GM12878 (cell line): ENCODE data around the gene URAD. TPM values are rescaled to one million over a fixed set of nuclear protein-coding genes. Genes with fewer than 3 reads are reported as not detected.

Source experiments
- ATAC-seq: fragments of 200-7000 bp; cut with Tn5 transposase; 3 replicates; pipeline ENCODE4 v1.9.1; 2020; ENCODE audit warnings: mild to moderate bottlenecking, moderate library complexity
- BruUV-seq: library from RNA; stranded (reverse); fragments of 400-500 nt; replicated peaks from 2 replicates; lab custom pipeline; 2021; lab: Mats Ljungman, UMichigan
- CTCF ChIA-PET: fragments of 300-600 bp; sonication (Branson Sonifier 250); formaldehyde crosslinking; extraction: SDS; loops from one replicate; lab custom pipeline; 2021; ENCODE audit warnings: inconsistent platforms; lab: Yijun Ruan, JAX
- POLR2A ChIA-PET: fragments of 350-600 bp; formaldehyde crosslinking; extraction: SDS; loops from one replicate; lab custom pipeline; 2021; ENCODE audit warnings: inconsistent platforms; lab: Charles Lee
- RAD21 ChIA-PET: fragments of 300-600 bp; sonication (Branson Sonifier 250); formaldehyde crosslinking; loops from one replicate; lab custom pipeline; 2023; ENCODE audit warnings: antibody characterized with exemption; ENCODE audit not compliant: unreplicated experiment; lab: Charles Lee
- SMC1A ChIA-PET: fragments of 300-600 bp; sonication (Branson Sonifier 250); formaldehyde crosslinking; loops from one replicate; lab custom pipeline; 2023; ENCODE audit not compliant: unreplicated experiment, uncharacterized antibody; lab: Charles Lee
- DNase-seq: peaks from one replicate; pipeline ENCODE4 v3.0.0-alpha.2; 2011; ENCODE audit warnings: low read depth, low spot score
- FAIRE-seq: peaks from 3 replicates; lab custom pipeline; 2011; peaks lifted over from hg19 to GRCh38; lab: Jason Lieb, UNC
- H2AFZ ChIP-seq: 2 replicates; pipeline ENCODE4 v1.6.0; 2011; ENCODE audit warnings: low read depth, low read length, control low read depth; ENCODE audit not compliant: control insufficient read depth
- H3K27ac ChIP-seq: 2 replicates; pipeline ENCODE4 v1.5.1; 2011; ENCODE audit warnings: control low read depth; ENCODE audit not compliant: control insufficient read depth, insufficient read depth
- H3K27me3 ChIP-seq, 2 experiments: replicated peaks in 1 of 2; 2 replicates each; pipeline versions ENCODE4 v1.6.0 to v1.6.1; 2011; ENCODE audit warnings: low read length in 1 of 2; ENCODE audit not compliant: control insufficient read depth in 2 of 2, insufficient read depth in 2 of 2
- H3K36me3 ChIP-seq, 2 experiments: 2 replicates each; pipeline ENCODE4 v1.5.1; 2011; ENCODE audit warnings: low read length in 1 of 2; ENCODE audit not compliant: control insufficient read depth in 2 of 2, insufficient read depth in 2 of 2
- H3K4me1 ChIP-seq: 2 replicates; pipeline ENCODE4 v1.6.1; 2011; ENCODE audit warnings: mild to moderate bottlenecking, low read length, moderate library complexity, mixed read lengths; ENCODE audit not compliant: control insufficient read depth, insufficient read depth
- H3K4me2 ChIP-seq: 2 replicates; pipeline ENCODE4 v1.6.0; 2011; ENCODE audit warnings: control low read depth; ENCODE audit not compliant: control insufficient read depth, insufficient read depth
- H3K4me3 ChIP-seq: fragments of 200-600 bp; sonication (generic); 2 replicates; pipeline ENCODE4 v1.5.1; 2016
- H3K79me2 ChIP-seq: 2 replicates; pipeline ENCODE4 v1.6.0; 2011; ENCODE audit warnings: low read length; ENCODE audit not compliant: control insufficient read depth, insufficient read depth
- H3K9ac ChIP-seq: 2 replicates; pipeline ENCODE4 v1.8.0; 2011; ENCODE audit warnings: low read length, control low read depth, mixed read lengths; ENCODE audit not compliant: control insufficient read depth, insufficient read depth
- H3K9me3 ChIP-seq: replicated peaks from 3 replicates; pipeline ENCODE4 v1.5.1; 2011; ENCODE audit warnings: mild to moderate bottlenecking, low read length; ENCODE audit not compliant: control insufficient read depth, insufficient read depth
- H4K20me1 ChIP-seq: 2 replicates; pipeline ENCODE4 v1.6.0; 2011; ENCODE audit not compliant: control insufficient read depth, insufficient read depth
- BMI1 ChIP-seq: fragments of 450-650 bp; IDR thresholded peaks from 2 replicates; pipeline ENCODE4 v1.6.1; 2016; ENCODE audit warnings: mild to moderate bottlenecking, moderate library complexity, borderline replicate concordance
- CBX3 ChIP-seq: fragments of 200-600 bp; sonication (generic); IDR thresholded peaks from 2 replicates; pipeline ENCODE4 v1.6.1; 2016; ENCODE audit warnings: low read depth, borderline replicate concordance
- CEBPB ChIP-seq, 2 experiments: fragments of 150-350 bp in 1 of 2; IDR thresholded peaks; 2 replicates each; pipeline ENCODE4 v1.6.1; 2012 to 2014; ENCODE audit warnings: low read depth in 2 of 2, low read length in 2 of 2, borderline replicate concordance in 1 of 2, inconsistent platforms in 1 of 2
- CHD1 ChIP-seq: IDR thresholded peaks from 2 replicates; pipeline ENCODE4 v1.6.1; 2012; ENCODE audit warnings: low read depth, low read length, improper control_type of control experiment
- CREB1 ChIP-seq: IDR thresholded peaks from 2 replicates; pipeline ENCODE4 v1.6.1; 2012; ENCODE audit warnings: low read depth, mild to moderate bottlenecking, inconsistent platforms
- ETV6 ChIP-seq, 2 experiments: fragments of 450-650 bp in 1 of 2; IDR thresholded peaks in 1 of 2; conservative IDR thresholded peaks in 1 of 2; 2 replicates each; pipeline ENCODE4 v1.6.1; 2014; ENCODE audit warnings: antibody characterized with exemption in 1 of 2, borderline replicate concordance in 1 of 2, low read depth in 1 of 2, mild to moderate bottlenecking in 1 of 2, moderate library complexity in 1 of 2
- GABPA ChIP-seq: IDR thresholded peaks from 2 replicates; pipeline ENCODE4 v1.6.1; 2014; ENCODE audit warnings: antibody characterized with exemption, low read depth, mild to moderate bottlenecking, inconsistent platforms
- KDM1A ChIP-seq: fragments of 200-600 bp; sonication (generic); IDR thresholded peaks from 2 replicates; pipeline ENCODE4 v1.6.1; 2016; ENCODE audit warnings: borderline replicate concordance
- MEF2B ChIP-seq: fragments of 450-650 bp; IDR thresholded peaks from 2 replicates; pipeline ENCODE4 v1.6.1; 2018; ENCODE audit warnings: mild to moderate bottlenecking, moderate library complexity; ENCODE audit not compliant: partially characterized antibody, poor library complexity, severe bottlenecking
- NFYA ChIP-seq: IDR thresholded peaks from 2 replicates; pipeline ENCODE4 v1.6.1; 2011; ENCODE audit warnings: low read depth, mild to moderate bottlenecking, low read length, improper control_type of control experiment, borderline replicate concordance
- RAD51 ChIP-seq: fragments of 450-650 bp; IDR thresholded peaks from 2 replicates; pipeline ENCODE4 v1.6.1; 2016; ENCODE audit warnings: moderate library complexity, mild to moderate bottlenecking, inconsistent platforms
- RBBP5 ChIP-seq: fragments of 200-600 bp; sonication (generic); conservative IDR thresholded peaks from 2 replicates; pipeline ENCODE4 v1.6.1; 2016
- TCF12 ChIP-seq: IDR thresholded peaks from 2 replicates; pipeline ENCODE4 v1.6.1; 2011; ENCODE audit warnings: low read depth, mild to moderate bottlenecking, low read length
- YY1 ChIP-seq: IDR thresholded peaks from 2 replicates; pipeline ENCODE4 v1.6.1; 2011; ENCODE audit warnings: low read depth, mild to moderate bottlenecking, low read length
- ZNF217 ChIP-seq: fragments of 450-650 bp; IDR thresholded peaks from 2 replicates; pipeline ENCODE4 v1.6.1; 2017; ENCODE audit warnings: antibody characterized with exemption, mild to moderate bottlenecking
- ZNF24 ChIP-seq: fragments of 450-650 bp; IDR thresholded peaks from 2 replicates; pipeline ENCODE4 v1.6.1; 2017; ENCODE audit warnings: antibody characterized with exemption, mild to moderate bottlenecking
- WGBS: methylation state at CpG from one replicate; pipeline ENCODE4 v1.1.6; 2016; ENCODE audit warnings: low lambda C conversion rate; ENCODE audit not compliant: insufficient replicate concordance, insufficient coverage; ENCODE audit errors: missing lambda C conversion rate; 5-methylcytosine and 5-hydroxymethylcytosine counted together
- in situ Hi-C: fragments of 300-500 bp; cut with MboI; formaldehyde crosslinking; loops from 9 replicates; pipeline ENCODE4 v1.14.3; 2018; ENCODE audit warnings: mixed read lengths
- intact Hi-C: fragments of 100-400 bp; cut with micrococcal nuclease; formaldehyde crosslinking; loops from one replicate; pipeline ENCODE4 v1.14.2; 2022; ENCODE audit not compliant: unreplicated experiment
- polyA plus RNA-seq, 11 experiments: library from polyadenylated mRNA; depleted of rRNA in 4 of 11; unstranded in 6 of 11; stranded (reverse) in 5 of 11; fragments of >200 nt; fragmentation: Nextera tagmentation in 4 of 11; fragmentation: Illumina TruSeq in 1 of 11; extraction: Ambion mirVana in 4 of 11; extraction: Trizol in 1 of 11; gene quantifications; 1 replicate in 1 of 11; 2 replicates in 10 of 11; pipeline versions ENCODE4 v1.2.1 to v1.2.3, GENCODE V29; 2011 to 2016; ENCODE audit warnings: inconsistent platforms in 2 of 11, missing spikeins in 2 of 11, low read depth in 1 of 11
- total RNA-seq, 4 experiments: library from RNA; depleted of rRNA in 3 of 4; stranded (reverse); fragments of >200 nt in 3 of 4; fragmentation: Illumina TruSeq in 1 of 4; extraction: Trizol in 1 of 4; gene quantifications; 2 replicates each; pipeline versions ENCODE4 v1.2.1 to v1.2.3, GENCODE V29; 2013 to 2021
- TF ChIP-seq, protein P1 (sequence below): IDR thresholded peaks from 2 replicates; pipeline ENCODE4 v1.6.1; 2012; ENCODE audit warnings: low read depth, low read length, improper control_type of control experiment
- TF ChIP-seq, protein P2 (sequence below): IDR thresholded peaks from 2 replicates; pipeline ENCODE4 v1.6.1; 2012; ENCODE audit warnings: low read depth, low read length, improper control_type of control experiment
- TF ChIP-seq, protein P3 (sequence below): fragments of 450-650 bp; IDR thresholded peaks from 2 replicates; pipeline ENCODE4 v1.6.1; 2014; ENCODE audit warnings: mild to moderate bottlenecking

URAD gene
- total and polyA plus RNA-seq, 10 of the 15 experiments (the other 5 are each of a cell fraction or from before 2014, with no cell fraction given): not detected

DNA sequence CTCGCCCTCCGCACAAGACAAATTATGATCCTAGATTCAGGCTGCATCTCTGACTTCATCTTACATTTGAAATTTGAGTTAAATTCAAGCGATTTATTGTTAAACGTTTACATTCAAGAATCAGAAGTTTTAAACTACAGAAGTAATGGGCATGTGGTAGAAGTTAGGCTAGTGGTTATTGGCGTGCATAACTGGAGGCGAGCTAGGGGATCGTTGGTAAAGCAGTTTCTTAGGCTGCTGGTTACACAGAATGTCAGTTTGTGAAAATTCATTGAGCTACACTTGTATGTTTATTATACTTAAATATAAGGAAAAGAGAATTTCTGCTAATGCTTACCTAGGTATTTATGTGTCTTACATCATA lies 18.6 kb downstream of the URAD start:
- Histone ChIP-seq H3K27me3 (peaks cover 15 to 25% of the 10 kb centered on the region in 2 experiments), H3K9ac (no peak overlapping the region), H3K36me3 (no peaks in the 10 kb centered on the region), H3K4me3 (no peak overlapping the region), H3K9me3 (no peaks in the 10 kb centered on the region), H3K4me1 (no peaks in the 10 kb centered on the region), H4K20me1 (no peaks in the 10 kb centered on the region), H3K4me2 (no peak overlapping the region), H3K79me2 (no peaks in the 10 kb centered on the region), H2AFZ (no peak overlapping the region), H3K27ac (no peak overlapping the region)
- intact Hi-C loops (no loop called here), in situ Hi-C loops (no loop called here)
- ATAC-seq: no peak
- TF ChIP-seq, protein P1, sequence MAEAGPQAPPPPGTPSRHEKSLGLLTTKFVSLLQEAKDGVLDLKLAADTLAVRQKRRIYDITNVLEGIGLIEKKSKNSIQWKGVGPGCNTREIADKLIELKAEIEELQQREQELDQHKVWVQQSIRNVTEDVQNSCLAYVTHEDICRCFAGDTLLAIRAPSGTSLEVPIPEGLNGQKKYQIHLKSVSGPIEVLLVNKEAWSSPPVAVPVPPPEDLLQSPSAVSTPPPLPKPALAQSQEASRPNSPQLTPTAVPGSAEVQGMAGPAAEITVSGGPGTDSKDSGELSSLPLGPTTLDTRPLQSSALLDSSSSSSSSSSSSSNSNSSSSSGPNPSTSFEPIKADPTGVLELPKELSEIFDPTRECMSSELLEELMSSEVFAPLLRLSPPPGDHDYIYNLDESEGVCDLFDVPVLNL: no peak
- TF ChIP-seq RAD51 (no peak), NFYA (no peak), CHD1 (no peak), CBX3 (no peak), KDM1A (no peak), ETV6 (conservative IDR thresholded peaks at IDR 0.05 in 1 of 2, IDR thresholded peaks at IDR 0.05 in 1 of 2; ENCODE audit: borderline replicate concordance in 1 of 2, low read depth in 1 of 2) (no peak), ZNF24 (no peak), ZNF217 (no peak), GABPA (no peak), BMI1 (no peak), MEF2B (no peak), RBBP5 (no peak), TCF12 (no peak), YY1 (no peak), CREB1 (no peak), CEBPB (IDR thresholded peaks at IDR 0.05; ENCODE audit: borderline replicate concordance in 1 of 2, low read depth in 2 of 2, low read length in 2 of 2) (no peak)
- TF ChIP-seq, protein P2, sequence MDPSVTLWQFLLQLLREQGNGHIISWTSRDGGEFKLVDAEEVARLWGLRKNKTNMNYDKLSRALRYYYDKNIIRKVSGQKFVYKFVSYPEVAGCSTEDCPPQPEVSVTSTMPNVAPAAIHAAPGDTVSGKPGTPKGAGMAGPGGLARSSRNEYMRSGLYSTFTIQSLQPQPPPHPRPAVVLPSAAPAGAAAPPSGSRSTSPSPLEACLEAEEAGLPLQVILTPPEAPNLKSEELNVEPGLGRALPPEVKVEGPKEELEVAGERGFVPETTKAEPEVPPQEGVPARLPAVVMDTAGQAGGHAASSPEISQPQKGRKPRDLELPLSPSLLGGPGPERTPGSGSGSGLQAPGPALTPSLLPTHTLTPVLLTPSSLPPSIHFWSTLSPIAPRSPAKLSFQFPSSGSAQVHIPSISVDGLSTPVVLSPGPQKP: no peak
- TF ChIP-seq, protein P3, sequence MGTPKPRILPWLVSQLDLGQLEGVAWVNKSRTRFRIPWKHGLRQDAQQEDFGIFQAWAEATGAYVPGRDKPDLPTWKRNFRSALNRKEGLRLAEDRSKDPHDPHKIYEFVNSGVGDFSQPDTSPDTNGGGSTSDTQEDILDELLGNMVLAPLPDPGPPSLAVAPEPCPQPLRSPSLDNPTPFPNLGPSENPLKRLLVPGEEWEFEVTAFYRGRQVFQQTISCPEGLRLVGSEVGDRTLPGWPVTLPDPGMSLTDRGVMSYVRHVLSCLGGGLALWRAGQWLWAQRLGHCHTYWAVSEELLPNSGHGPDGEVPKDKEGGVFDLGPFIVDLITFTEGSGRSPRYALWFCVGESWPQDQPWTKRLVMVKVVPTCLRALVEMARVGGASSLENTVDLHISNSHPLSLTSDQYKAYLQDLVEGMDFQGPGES: no peak
- RAD21 ChIA-PET: interaction anchor here (1.5 kb wide), 1 partner anchor 16 kb away, joined by 3 read pairs; no protein-coding TSS in a partner anchor
- BruUV-seq: no TSS peak
- WGBS: 21% methylated on average over 7 of the region's 7 CpGs
- SMC1A ChIA-PET: interaction anchor here (1.3 kb wide), 1 partner anchor 140 kb away, joined by 3 read pairs; no protein-coding TSS in a partner anchor
- DNase-seq: no peak
- CTCF ChIA-PET: interaction anchor here (0.6 to 1.4 kb wide), 3 partner anchors 13 to 143 kb away, joined by 3 to 8 read pairs (median 3); no protein-coding TSS in a partner anchor
- POLR2A ChIA-PET: no interaction called here
- FAIRE-seq: no peak
